NCI-H2227 treated with DMSO at 0.1 percent for 48 hours (cell line): ENCODE data around the gene ME2.
"Not testable (repeated sequence)": the region's sequence is repeated elsewhere in the genome, so short reads cannot be mapped to it uniquely, and the experiment has no call there.

Source experiments
- DNase-seq: peaks from one replicate; lab custom pipeline; 2025; lab: John Stamatoyannopoulos, UW

The ME2 gene

GRCh38 chr18:50878345-50879301, at the start of gene ME2:
ME2 (plus strand) TSS chr18:50879118; CDS start chr18:50895821, 16,703 bp downstream.
- DNase-seq = peak; percentile 93

- DNase-seq = no peak
Observed at GRCh38 chr18:50829644-50830043, 49.3 kb upstream of the ME2 start.

- DNase-seq = no peak
Observed at GRCh38 chr18:50830544-50830943, 48.4 kb upstream of the ME2 start.

GRCh38 chr18:50832754-50833153, 46.2 kb upstream of the ME2 start:
- DNase-seq = no peak

DNA sequence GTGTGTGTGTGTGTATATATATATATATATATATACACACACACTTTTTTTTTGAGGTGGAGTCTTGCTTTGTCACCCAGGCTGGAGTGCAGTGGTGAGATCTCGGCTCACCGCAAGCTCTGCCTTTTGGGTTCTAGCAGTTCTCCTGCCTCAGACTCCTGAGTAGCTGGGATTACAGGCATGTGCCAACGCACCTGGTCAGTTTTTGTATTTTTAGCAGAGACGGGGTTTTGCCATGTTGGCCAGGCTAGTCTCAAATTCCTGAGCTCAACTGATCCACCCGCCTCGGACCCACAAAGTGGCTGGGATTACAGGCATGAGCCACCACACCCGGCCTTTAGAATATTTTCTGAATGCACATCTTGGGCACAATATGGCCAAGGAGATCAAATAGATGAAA, 45.4 kb upstream of the ME2 start:
- not testable (repeated sequence) for DNase-seq

DNA sequence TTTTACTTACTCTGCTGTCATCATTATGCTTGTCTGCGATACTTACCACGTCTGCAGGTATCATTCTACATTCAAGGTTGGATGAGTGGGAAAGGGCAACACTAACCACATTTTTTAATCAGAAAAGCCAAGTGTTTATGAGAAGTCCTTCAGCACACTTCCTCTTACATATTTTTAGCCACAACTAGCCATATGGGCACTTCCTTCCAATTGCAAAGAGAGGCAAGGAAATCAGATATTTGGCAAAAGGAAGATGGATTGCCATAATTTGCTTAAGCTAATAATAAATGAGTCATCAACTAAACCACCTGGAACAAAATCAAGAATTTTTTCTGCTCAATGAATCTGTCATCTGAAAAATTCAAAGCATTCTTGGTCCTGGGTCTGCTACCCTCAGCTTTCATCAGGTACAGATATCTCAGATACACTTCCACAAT, 42.4 kb upstream of the ME2 start:
- no peak for DNase-seq

GRCh38 chr18:50839341-50839740, 39.6 kb upstream of the ME2 start:
- DNase-seq = no peak

- DNase-seq = no peak
Observed at GRCh38 chr18:50839996-50840395, 38.9 kb upstream of the ME2 start.

DNA sequence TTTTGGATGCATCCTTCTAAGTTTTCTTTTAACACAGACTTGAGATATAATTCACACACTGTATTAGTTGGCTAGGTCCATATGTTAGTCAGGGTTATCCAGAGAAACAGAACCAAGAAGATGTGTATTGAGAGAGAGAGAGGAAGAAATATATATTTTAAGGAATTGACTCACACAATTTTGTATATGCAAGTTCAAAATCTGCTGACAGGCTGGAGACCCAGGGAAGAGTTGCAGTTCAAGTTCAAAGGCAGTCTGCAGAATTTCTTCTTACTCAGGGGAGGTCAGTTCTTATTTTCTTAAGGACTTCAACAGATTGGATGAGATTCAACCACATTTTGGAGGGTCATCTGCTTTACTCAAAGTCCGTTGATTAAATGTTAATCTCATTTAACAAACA, 36.1 kb upstream of the ME2 start:
- DNase-seq = no peak

- DNase-seq = no peak
Observed at GRCh38 chr18:50844554-50844953, 34.4 kb upstream of the ME2 start.

DNA sequence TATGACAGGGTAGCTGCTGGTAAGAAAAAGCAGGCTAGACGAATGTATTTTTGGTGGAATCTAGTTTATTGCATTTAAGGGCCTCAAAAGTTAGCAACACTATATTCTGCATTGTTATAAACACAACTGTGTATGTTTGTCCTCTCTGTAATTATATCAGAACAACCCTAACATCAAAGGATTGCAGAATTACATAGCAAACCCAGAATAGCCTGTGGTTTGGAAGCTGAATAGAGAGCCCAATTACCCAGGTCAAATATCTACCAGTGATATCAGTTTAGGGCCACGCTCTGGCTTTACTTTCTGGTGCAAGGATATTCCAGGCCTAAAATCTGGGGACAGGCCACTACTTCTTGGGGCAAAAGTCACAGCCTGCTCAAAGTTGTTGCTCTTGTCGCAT, 34.0 kb upstream of the ME2 start:
- DNase-seq = no peak

DNA sequence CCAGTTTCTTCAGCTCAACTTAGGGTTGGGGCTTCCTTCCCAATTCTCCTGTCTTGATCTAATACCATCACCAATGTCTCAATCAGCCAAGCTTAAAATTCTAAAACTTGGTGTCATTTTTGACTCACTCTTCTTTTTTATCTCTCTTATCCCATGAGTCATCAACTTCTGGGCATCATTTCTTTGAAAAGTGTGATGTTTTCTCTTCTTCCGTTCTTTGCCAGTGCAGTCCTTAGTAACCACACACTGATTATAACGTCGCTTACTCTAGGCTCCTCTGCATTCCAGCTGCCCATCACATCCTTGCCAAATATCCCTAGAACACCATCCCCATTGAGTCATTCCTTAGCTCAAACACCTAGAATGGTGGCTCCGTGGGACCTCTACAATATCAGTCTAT, 31.7 kb upstream of the ME2 start:
- DNase-seq = no peak

GRCh38 chr18:50848061-50848551, 30.8 kb upstream of the ME2 start:
- no peak for DNase-seq

DNA sequence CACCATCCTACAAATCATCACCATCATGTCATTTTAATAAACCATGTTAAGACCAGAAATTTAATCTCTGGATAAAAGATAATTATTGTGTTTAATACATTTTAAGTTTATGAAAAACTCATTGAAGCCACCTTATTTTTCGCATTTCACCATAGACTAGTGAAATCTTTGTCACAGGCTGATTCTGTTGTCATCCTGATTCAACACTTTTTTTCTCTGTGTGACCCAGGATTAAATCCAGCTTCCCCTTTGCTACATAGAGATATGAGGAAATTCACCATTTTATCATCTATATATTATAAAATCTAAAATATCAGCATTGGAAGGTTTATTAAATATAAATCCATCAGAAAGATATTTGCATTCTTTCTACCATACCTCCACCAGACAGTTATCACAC, 29.9 kb upstream of the ME2 start:
- no peak for DNase-seq

- DNase-seq = no peak
Observed at GRCh38 chr18:50849419-50849821, 29.5 kb upstream of the ME2 start.

- no peak for DNase-seq
Observed at GRCh38 chr18:50850307-50851065, 28.4 kb upstream of the ME2 start.

- no peak for DNase-seq
Observed at GRCh38 chr18:50853863-50854271, 25.1 kb upstream of the ME2 start.

DNA sequence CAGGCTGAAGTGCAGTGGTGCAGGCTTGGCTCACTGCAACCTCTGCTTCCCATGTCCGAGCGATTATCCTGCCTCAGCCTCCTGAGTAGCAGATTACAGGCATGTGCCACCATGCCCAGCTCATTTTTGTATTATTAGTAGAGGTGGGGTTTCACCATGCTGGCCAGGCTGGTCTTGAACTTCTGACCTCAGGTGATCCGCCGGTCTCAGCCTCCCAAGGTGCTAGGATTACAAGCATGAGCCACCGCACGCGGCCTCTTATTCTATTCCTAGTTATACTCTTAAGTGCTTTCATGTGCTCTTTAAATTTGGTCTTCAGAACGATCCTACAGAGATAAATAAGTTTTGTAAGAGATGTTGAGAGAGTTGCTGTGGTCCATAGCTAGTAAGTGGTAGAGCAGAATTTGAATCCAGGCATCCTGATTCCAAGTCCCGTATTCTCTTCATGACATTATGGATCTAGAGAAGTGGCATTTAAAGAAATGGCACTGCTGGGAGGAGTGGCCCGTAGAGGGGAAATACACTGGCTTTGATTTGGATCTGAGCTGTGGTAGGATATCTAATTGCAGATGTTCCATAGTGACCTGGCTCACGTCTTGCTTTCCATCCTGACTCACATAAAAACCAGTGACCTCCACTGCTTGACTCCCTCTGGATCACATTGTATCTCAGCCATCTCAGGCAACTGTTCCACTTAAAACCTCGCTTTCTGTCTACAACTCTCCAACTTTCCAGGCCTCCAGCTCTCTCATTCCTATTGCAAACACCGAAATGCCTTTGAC, 22.8 kb upstream of the ME2 start:
- no peak for DNase-seq

DNA sequence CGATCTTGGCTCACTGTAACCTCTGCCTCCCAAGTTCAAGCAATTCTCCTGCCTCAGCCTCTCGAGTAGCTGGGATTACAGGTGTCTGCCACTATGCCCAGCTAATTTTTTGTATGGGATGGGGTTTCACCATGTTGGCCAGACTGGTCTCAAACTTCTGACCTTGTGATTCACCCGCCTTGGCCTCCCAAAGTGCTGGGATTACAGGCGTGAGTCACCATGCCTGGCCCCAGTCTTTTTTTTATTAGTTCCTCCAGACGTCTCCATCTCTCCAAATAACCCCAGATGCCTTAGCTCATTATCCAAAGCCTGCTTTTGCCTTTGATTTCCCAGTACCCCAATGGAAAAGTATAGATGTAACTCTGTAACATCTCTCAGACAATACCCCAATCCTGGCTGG, 21.8 kb upstream of the ME2 start:
- DNase-seq = not testable (repeated sequence)

- no peak for DNase-seq
Observed at GRCh38 chr18:50857694-50858093, 21.2 kb upstream of the ME2 start.

GRCh38 chr18:50859793-50860555, 18.9 kb upstream of the ME2 start:
- DNase-seq = no peak
